Measurements from ENCODE around the gene PLCH2.

Gene PLCH2

GRCh38 chr1:2517966-2518365, 41.9 kb downstream of the PLCH2 start:
- no peak for DNase-seq

- no peak for DNase-seq
These were observed 42.4 kb downstream of the PLCH2 start for GRCh38 chr1:2518528-2518927.

GRCh38 chr1:2519029-2519685, 43.1 kb downstream of the PLCH2 start:
- DNase-seq, result no peak

GRCh38 chr1:2519729-2520128, 43.6 kb downstream of the PLCH2 start:
- no peak for DNase-seq

- DNase-seq, result no peak
These were observed 44.1 kb downstream of the PLCH2 start for GRCh38 chr1:2520206-2520605.

- no peak for DNase-seq
These were observed 44.7 kb downstream of the PLCH2 start for GRCh38 chr1:2520806-2521205.

- no peak for DNase-seq
These were observed 46.1 kb downstream of the PLCH2 start for GRCh38 chr1:2522230-2522629.

GRCh38 chr1:2523191-2523890, 47.3 kb downstream of the PLCH2 start:
- no peak for DNase-seq

GRCh38 chr1:2523891-2524609, 48.0 kb downstream of the PLCH2 start:
- no peak for DNase-seq

GRCh38 chr1:2525572-2525919, 49.5 kb downstream of the PLCH2 start:
- no peak for DNase-seq

GRCh38 chr1:2525920-2526823, 50.1 kb downstream of the PLCH2 start, which contains the start of gene PANK4:
PANK4 (minus strand) TSS chr1:2526596; CDS start chr1:2526587, 9 bp downstream.
- no peak for DNase-seq

GRCh38 chr1:2526824-2527555, 50.9 kb downstream of the PLCH2 start:
- no peak for DNase-seq

- no peak for DNase-seq
These were observed 51.4 kb downstream of the PLCH2 start for GRCh38 chr1:2527556-2527860.

GRCh38 chr1:2528016-2528415, 51.9 kb downstream of the PLCH2 start:
- DNase-seq, result no peak

GRCh38 chr1:2528611-2528965, 52.5 kb downstream of the PLCH2 start:
- DNase-seq, result no peak

GRCh38 chr1:2528966-2529783, 53.1 kb downstream of the PLCH2 start:
- DNase-seq, result no peak

GRCh38 chr1:2529784-2530512, 53.9 kb downstream of the PLCH2 start, which contains the start of gene HES5:
HES5 (minus strand) TSS chr1:2530263; CDS start chr1:2530164, 99 bp downstream.
- no peak for DNase-seq

GRCh38 chr1:2530513-2531361, 54.6 kb downstream of the PLCH2 start:
- DNase-seq, result no peak

GRCh38 chr1:2532485-2533160, 56.5 kb downstream of the PLCH2 start:
- no peak for DNase-seq

Data from NCI-H187 treated with DMSO at 0.1 percent for 48 hours (cell line).